Lower lobe of right lung (tissue), 2 donors: ENCODE measurements around the gene COX14. TPM values are rescaled to one million over a fixed set of nuclear protein-coding genes. Genes with fewer than 3 reads are reported as not detected.

Experiments used
- ATAC-seq, 2 donors: fragments of 200-7000 bp; cut with Tn5 transposase; one replicate each; pipeline ENCODE4 v1.9.1; 2020 to 2022; ENCODE audit warnings: mild to moderate bottlenecking in 2 of 2, moderate library complexity in 2 of 2
- DNase-seq: peaks from one replicate; pipeline ENCODE4 v3.0.0-alpha.2; 2020
- H3K27ac ChIP-seq: fragments of 200-600 bp; one replicate; pipeline ENCODE4 v1.8.0; 2022
- H3K27me3 ChIP-seq: fragments of 200-600 bp; one replicate; pipeline ENCODE4 v1.8.0; 2022; ENCODE audit warnings: low read depth
- H3K36me3 ChIP-seq: fragments of 200-600 bp; one replicate; pipeline ENCODE4 v1.8.0; 2022; ENCODE audit warnings: mild to moderate bottlenecking
- H3K4me1 ChIP-seq: fragments of 200-600 bp; one replicate; pipeline ENCODE4 v1.8.0; 2022
- H3K4me3 ChIP-seq: fragments of 200-600 bp; one replicate; pipeline ENCODE4 v1.8.0; 2022; ENCODE audit warnings: mild to moderate bottlenecking
- H3K9me3 ChIP-seq: fragments of 200-600 bp; one replicate; pipeline ENCODE4 v1.8.0; 2022
- intact Hi-C: fragments of 100-400 bp; cut with DNase I; formaldehyde crosslinking; loops from one replicate; pipeline ENCODE4 v1.11.0; 2022
- total RNA-seq: library from RNA; stranded (reverse); fragmentation: NEBNext Ultra II Directional; extraction: Animal tissue kit (Norgen Biotek cat#: 25700); gene quantifications from one replicate; pipeline ENCODE4 v1.2.1, GENCODE V29; 2021
- TF ChIP-seq, protein P1 (sequence below): fragments of 200-600 bp; IDR thresholded peaks from one replicate; pipeline ENCODE4 v1.8.0; 2022; ENCODE audit warnings: antibody characterized with exemption, mild to moderate bottlenecking
- donor health status: DM: no; HTN: yes; CAD: no; lungs with severe emphysema.

COX14 gene
- total RNA-seq, 1 donor from 2014 or later, result 68.0 TPM

GRCh38 chr12:50069539-50069938, 42.5 kb upstream of the COX14 start:
- Histone ChIP-seq H3K27me3 (no peaks in the 10 kb centered on the region), H3K36me3 (no peaks in the 10 kb centered on the region), H3K4me3 (no peak overlapping the region), H3K4me1 (peaks cover 5% of the 10 kb centered on the region), H3K9me3 (no peaks in the 10 kb centered on the region), H3K27ac (no peak overlapping the region)
- DNase-seq (no peak), ATAC-seq (no peak)
- intact Hi-C loops, result no loop called here
- TF ChIP-seq, protein P1, sequence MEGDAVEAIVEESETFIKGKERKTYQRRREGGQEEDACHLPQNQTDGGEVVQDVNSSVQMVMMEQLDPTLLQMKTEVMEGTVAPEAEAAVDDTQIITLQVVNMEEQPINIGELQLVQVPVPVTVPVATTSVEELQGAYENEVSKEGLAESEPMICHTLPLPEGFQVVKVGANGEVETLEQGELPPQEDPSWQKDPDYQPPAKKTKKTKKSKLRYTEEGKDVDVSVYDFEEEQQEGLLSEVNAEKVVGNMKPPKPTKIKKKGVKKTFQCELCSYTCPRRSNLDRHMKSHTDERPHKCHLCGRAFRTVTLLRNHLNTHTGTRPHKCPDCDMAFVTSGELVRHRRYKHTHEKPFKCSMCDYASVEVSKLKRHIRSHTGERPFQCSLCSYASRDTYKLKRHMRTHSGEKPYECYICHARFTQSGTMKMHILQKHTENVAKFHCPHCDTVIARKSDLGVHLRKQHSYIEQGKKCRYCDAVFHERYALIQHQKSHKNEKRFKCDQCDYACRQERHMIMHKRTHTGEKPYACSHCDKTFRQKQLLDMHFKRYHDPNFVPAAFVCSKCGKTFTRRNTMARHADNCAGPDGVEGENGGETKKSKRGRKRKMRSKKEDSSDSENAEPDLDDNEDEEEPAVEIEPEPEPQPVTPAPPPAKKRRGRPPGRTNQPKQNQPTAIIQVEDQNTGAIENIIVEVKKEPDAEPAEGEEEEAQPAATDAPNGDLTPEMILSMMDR, result no peak

- peak; percentile 84 to 86 for ATAC-seq
- Histone ChIP-seq H3K36me3 (no peaks in the 10 kb centered on the region), H3K4me3 (no peak overlapping the region), H3K27me3 (no peaks in the 10 kb centered on the region), H3K27ac (no peak overlapping the region), H3K4me1 (peaks cover 8% of the 10 kb centered on the region), H3K9me3 (no peaks in the 10 kb centered on the region)
- TF ChIP-seq, protein P1, result peak; percentile 96
- intact Hi-C loops, result no loop called here
- peak; percentile 82 for DNase-seq
These were observed 41.5 kb upstream of the COX14 start for GRCh38 chr12:50070314-50071060.

- TF ChIP-seq, protein P1, result no peak
- H3K4me3 ChIP-seq, result no peak overlapping the region
- intact Hi-C loops, result no loop called here
- no peak overlapping the region for H3K27ac ChIP-seq
- ATAC-seq, result no peak
- peaks cover 9% of the 10 kb centered on the region for H3K4me1 ChIP-seq
- H3K27me3 ChIP-seq, result no peaks in the 10 kb centered on the region
- H3K36me3 ChIP-seq, result no peaks in the 10 kb centered on the region
- no peaks in the 10 kb centered on the region for H3K9me3 ChIP-seq
- no peak for DNase-seq
These were observed 39.7 kb upstream of the COX14 start for GRCh38 chr12:50072198-50072907.

DNA sequence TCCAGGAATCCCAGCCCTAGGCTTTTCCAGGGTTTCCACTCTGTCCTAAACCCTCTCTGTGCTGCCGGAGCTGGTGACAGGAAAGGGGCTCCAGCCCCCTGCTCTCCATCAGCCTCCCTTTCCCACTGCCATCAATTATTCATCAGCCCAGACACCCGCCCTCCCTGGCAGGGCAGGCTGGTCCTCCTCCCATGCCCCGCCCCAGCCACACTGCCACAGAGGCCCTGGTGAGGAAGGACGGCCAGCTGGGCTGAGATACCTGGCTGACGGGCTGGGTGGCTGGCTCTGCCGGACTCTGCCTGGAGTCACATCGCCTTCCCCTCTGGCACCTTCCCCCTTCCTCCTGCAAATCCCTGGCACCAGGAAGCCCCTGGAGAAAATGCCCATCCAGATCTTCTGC, 38.8 kb upstream of the COX14 start:
- Histone ChIP-seq H3K4me1 (peaks cover 9% of the 10 kb centered on the region), H3K4me3 (no peak overlapping the region), H3K9me3 (no peaks in the 10 kb centered on the region), H3K36me3 (no peaks in the 10 kb centered on the region), H3K27ac (no peak overlapping the region), H3K27me3 (no peaks in the 10 kb centered on the region)
- intact Hi-C loops, result no loop called here
- no peak for ATAC-seq
- TF ChIP-seq, protein P1, result no peak
- DNase-seq, result no peak

DNA sequence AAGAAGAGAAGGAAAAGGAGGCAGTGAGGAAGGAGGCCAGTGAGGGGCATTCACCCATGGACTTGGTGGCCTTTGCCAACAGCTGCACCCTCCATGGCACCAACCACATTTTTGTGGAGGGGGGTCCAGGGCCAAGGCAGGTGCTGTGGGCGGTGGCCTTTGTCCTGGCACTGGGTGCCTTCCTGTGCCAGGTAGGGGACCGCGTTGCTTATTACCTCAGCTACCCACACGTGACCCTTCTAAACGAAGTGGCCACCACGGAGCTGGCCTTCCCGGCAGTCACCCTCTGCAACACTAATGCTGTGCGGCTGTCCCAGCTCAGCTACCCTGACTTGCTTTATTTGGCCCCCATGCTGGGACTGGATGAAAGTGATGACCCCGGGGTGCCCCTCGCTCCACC, 38.3 kb upstream of the COX14 start:
- no peaks in the 10 kb centered on the region for H3K27me3 ChIP-seq
- TF ChIP-seq, protein P1, result no peak
- ATAC-seq, result no peak
- DNase-seq, result no peak
- no peak overlapping the region for H3K4me3 ChIP-seq
- H3K4me1 ChIP-seq, result peaks cover 9% of the 10 kb centered on the region
- intact Hi-C loops, result no loop called here
- no peaks in the 10 kb centered on the region for H3K9me3 ChIP-seq
- H3K36me3 ChIP-seq, result no peaks in the 10 kb centered on the region
- H3K27ac ChIP-seq, result no peak overlapping the region
